Activated naive CD4-positive, alpha-beta T cell treated with anti-CD3 and anti-CD28 coated beads, Interleukin-2, amount 10 ng/mL, durations not matched to agents 7 days and 5 days (primary cell): ENCODE results near the gene LANCL3.

ENCODE experiments used
- CTCF ChIA-PET: fragments of 350-600 bp; sonication (Branson Sonifier 250); formaldehyde crosslinking; loops from one replicate; lab custom pipeline; 2021; ENCODE audit warnings: antibody characterized with exemption; lab: Charles Lee
- DNase-seq: peaks from one replicate; pipeline ENCODE4 v3.0.0-alpha.2; 2020
- H3K27ac Mint-ChIP-seq: one replicate; pipeline ENCODE4 v1.8.0; 2021; ENCODE audit warnings: mild to moderate bottlenecking, moderate library complexity, mixed read lengths
- H3K27me3 Mint-ChIP-seq: one replicate; pipeline ENCODE4 v1.8.0; 2021; ENCODE audit warnings: mild to moderate bottlenecking, mixed read lengths
- H3K36me3 Mint-ChIP-seq: one replicate; pipeline ENCODE4 v1.8.0; 2021; ENCODE audit warnings: mixed read lengths
- H3K4me1 Mint-ChIP-seq: one replicate; pipeline ENCODE4 v1.8.0; 2021; ENCODE audit warnings: mixed read lengths
- H3K4me3 Mint-ChIP-seq: one replicate; pipeline ENCODE4 v1.8.0; 2021; ENCODE audit warnings: mild to moderate bottlenecking, moderate library complexity, mixed read lengths
- H3K9me3 Mint-ChIP-seq: one replicate; pipeline ENCODE4 v1.8.0; 2021; ENCODE audit warnings: mixed read lengths

Gene LANCL3

DNA sequence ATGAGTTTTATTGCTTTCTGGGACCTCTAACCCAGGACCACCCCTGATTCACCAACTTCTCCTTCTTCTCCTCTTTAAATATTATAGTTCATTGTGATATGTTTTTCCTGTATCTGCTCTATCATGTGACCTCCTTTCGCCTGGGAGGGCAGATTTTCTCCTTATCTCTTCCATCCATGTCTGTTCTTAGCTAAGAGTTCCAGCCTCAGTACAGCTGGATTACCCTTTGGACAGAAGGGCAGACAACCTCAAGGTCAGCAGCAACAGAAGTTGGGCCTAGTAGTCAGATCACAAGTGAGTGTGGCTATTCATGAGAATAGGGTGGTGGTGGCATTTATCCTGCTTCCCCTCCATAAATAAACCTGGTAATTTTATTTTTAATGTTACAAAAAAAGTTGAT lies 108.4 kb downstream of the LANCL3 start:
- peaks cover 5% of the 10 kb centered on the region for H3K27me3 Mint-ChIP-seq
- CTCF ChIA-PET = no interaction called here
- no peak overlapping the region for H3K4me3 Mint-ChIP-seq
- H3K4me1 Mint-ChIP-seq = no peaks in the 10 kb centered on the region
- no peak overlapping the region for H3K27ac Mint-ChIP-seq
- no peaks in the 10 kb centered on the region for H3K9me3 Mint-ChIP-seq
- no peaks in the 10 kb centered on the region for H3K36me3 Mint-ChIP-seq
- DNase-seq = no peak

GRCh38 chrX:37684426-37684825 lies 113.0 kb downstream of the LANCL3 start:
- Mint-ChIP-seq H3K36me3 (no peaks in the 10 kb centered on the region), H3K4me3 (no peak overlapping the region), H3K27me3 (peaks cover 28% of the 10 kb centered on the region), H3K27ac (no peak overlapping the region), H3K4me1 (peaks cover 2% of the 10 kb centered on the region), H3K9me3 (no peaks in the 10 kb centered on the region)
- CTCF ChIA-PET = interaction anchor here (1.2 kb wide), 1 partner anchor 140 kb away, joined by 3 read pairs; no protein-coding TSS in a partner anchor
- DNase-seq = no peak

- H3K27ac Mint-ChIP-seq = no peak overlapping the region
- H3K9me3 Mint-ChIP-seq = no peaks in the 10 kb centered on the region
- CTCF ChIA-PET = no interaction called here
- DNase-seq = no peak
- H3K27me3 Mint-ChIP-seq = peaks cover 28% of the 10 kb centered on the region
- H3K4me3 Mint-ChIP-seq = no peak overlapping the region
- H3K36me3 Mint-ChIP-seq = no peaks in the 10 kb centered on the region
- H3K4me1 Mint-ChIP-seq = peaks cover 2% of the 10 kb centered on the region
These were observed 113.5 kb downstream of the LANCL3 start for GRCh38 chrX:37684973-37685372.

GRCh38 chrX:37685381-37686359 lies 114.2 kb downstream of the LANCL3 start, which contains the start of gene XK:
Gene XK, plus strand, starts transcription at chrX:37685791. Its CDS starts 171 bp downstream, at chrX:37685962.
- DNase-seq = peak; percentile 54
- no peaks in the 10 kb centered on the region for H3K9me3 Mint-ChIP-seq
- H3K4me3 Mint-ChIP-seq = peak within 1 kb of the TSS; percentile 63
- CTCF ChIA-PET = no interaction called here
- no peak within 1 kb of the TSS for H3K27ac Mint-ChIP-seq
- peaks cover 28% of the 10 kb centered on the region for H3K27me3 Mint-ChIP-seq
- H3K36me3 Mint-ChIP-seq = no peaks in the 10 kb centered on the region
- peaks cover 2% of the 10 kb centered on the region for H3K4me1 Mint-ChIP-seq

DNA sequence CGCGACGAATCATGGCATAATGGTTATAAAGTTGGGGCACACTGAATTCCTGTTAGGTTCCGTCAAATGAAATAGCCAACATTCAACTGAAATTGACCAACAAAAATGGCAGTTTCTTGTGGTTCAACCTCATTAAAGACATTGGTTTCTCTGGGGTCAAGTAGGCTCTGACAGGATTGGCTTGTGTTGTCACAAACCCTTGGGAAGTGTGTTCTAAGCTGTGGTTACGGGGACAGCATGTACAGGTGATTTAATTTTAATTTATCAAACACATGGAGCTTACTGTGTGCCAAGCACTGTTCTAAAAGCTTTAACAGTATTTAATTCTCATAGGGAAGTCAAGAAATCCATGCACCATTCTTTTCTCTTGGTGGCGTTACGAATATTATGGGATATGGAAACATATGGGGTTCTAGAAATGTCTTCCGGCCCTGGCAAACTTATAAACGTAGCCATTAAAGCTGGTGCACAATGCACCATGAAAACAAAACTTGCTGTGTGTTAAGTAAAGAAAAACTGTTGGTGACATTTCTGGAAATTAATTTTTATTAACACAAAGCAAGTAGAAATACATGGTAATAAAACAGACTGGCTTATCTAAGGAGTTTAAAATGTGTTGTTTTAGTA lies 115.0 kb downstream of the LANCL3 start:
- H3K36me3 Mint-ChIP-seq = no peaks in the 10 kb centered on the region
- peak overlapping the region; percentile 63 for H3K4me3 Mint-ChIP-seq
- H3K27ac Mint-ChIP-seq = no peak overlapping the region
- no peaks in the 10 kb centered on the region for H3K9me3 Mint-ChIP-seq
- peaks cover 2% of the 10 kb centered on the region for H3K4me1 Mint-ChIP-seq
- no peak for DNase-seq
- CTCF ChIA-PET = no interaction called here
- peaks cover 28% of the 10 kb centered on the region for H3K27me3 Mint-ChIP-seq

- no peak overlapping the region for H3K27ac Mint-ChIP-seq
- DNase-seq = no peak
- CTCF ChIA-PET = no interaction called here
- H3K4me1 Mint-ChIP-seq = peaks cover 2% of the 10 kb centered on the region
- H3K9me3 Mint-ChIP-seq = no peaks in the 10 kb centered on the region
- peaks cover 28% of the 10 kb centered on the region for H3K27me3 Mint-ChIP-seq
- H3K36me3 Mint-ChIP-seq = no peaks in the 10 kb centered on the region
- no peak overlapping the region for H3K4me3 Mint-ChIP-seq
These were observed 115.5 kb downstream of the LANCL3 start for GRCh38 chrX:37686996-37687395.

DNA sequence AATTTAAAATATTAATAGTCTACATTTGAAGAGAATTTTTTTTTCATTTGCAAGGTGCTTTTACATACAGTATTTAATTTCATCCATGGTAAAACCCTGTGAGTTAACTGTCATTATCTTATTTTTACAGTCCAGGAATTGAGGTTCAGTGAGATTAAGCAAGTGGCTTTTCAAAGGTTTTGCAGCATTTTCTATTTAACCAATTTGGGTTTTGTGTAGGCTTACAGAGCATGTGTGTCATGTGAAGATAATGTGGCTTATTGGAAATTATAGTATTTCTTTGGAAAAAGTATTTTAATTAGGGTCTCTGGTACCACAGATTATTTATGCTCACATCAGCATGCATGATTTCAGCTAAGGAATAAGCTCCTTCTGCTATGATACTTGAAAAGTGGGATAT lies 118.7 kb downstream of the LANCL3 start:
- CTCF ChIA-PET = no interaction called here
- H3K9me3 Mint-ChIP-seq = no peaks in the 10 kb centered on the region
- H3K36me3 Mint-ChIP-seq = no peaks in the 10 kb centered on the region
- H3K27ac Mint-ChIP-seq = no peak overlapping the region
- peaks cover 21% of the 10 kb centered on the region for H3K27me3 Mint-ChIP-seq
- peaks cover 2% of the 10 kb centered on the region for H3K4me1 Mint-ChIP-seq
- no peak for DNase-seq
- H3K4me3 Mint-ChIP-seq = no peak overlapping the region

GRCh38 chrX:37692918-37693317 lies 121.5 kb downstream of the LANCL3 start:
- H3K4me1 Mint-ChIP-seq = no peaks in the 10 kb centered on the region
- peaks cover 2% of the 10 kb centered on the region for H3K27me3 Mint-ChIP-seq
- H3K27ac Mint-ChIP-seq = no peak overlapping the region
- no peaks in the 10 kb centered on the region for H3K36me3 Mint-ChIP-seq
- H3K9me3 Mint-ChIP-seq = no peaks in the 10 kb centered on the region
- H3K4me3 Mint-ChIP-seq = no peak overlapping the region
- no peak for DNase-seq
- CTCF ChIA-PET = no interaction called here

DNA sequence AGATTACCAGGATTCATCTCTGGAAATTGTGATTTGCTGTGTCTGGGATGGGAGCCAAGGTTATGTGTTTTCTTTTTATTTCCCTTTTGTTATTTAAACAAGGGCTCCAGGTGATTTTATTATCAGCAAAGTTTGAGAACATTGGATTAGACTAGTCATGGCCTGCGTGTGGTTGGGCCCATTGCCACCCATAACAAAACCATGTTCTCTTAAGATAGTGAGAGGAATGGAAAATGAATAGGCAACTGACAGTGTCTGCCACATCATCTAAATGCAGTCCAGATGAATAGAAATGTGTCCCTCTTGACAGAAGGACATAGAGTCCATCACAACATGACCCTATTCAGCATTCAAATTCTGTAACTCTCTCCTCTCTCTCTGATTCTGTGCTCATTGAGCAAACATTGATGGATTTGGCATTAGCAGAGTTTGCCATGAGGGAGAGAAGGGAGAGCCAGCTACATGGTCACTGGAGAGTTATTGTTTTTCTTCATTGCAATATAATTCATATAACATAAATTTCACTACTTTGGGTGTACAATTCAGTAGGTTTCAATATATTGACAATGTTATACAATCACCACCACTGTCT lies 125.8 kb downstream of the LANCL3 start:
- no peaks in the 10 kb centered on the region for H3K4me1 Mint-ChIP-seq
- H3K9me3 Mint-ChIP-seq = no peaks in the 10 kb centered on the region
- no peak overlapping the region for H3K27ac Mint-ChIP-seq
- no peak for DNase-seq
- H3K27me3 Mint-ChIP-seq = no peaks in the 10 kb centered on the region
- CTCF ChIA-PET = no interaction called here
- H3K36me3 Mint-ChIP-seq = no peaks in the 10 kb centered on the region
- no peak overlapping the region for H3K4me3 Mint-ChIP-seq

DNA sequence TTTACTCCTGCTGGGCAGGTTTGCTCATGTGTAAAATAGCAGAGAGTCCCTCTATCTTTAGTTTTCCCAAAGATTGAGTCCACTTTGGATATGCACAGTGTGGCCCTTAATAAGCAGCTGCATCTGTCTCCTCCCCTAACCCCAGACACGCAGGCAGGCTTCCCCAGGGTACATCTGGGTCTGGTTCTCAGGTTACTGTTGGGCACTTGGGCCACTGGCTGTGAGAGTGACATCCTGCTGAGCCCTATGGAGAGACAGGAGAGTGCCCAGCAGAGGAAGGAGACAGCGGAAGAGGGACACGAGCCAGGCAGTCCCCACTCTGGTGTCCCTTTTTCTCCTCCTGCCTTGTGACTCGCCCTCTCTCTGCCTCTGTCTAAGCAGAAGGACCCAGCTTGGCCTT lies 130.1 kb downstream of the LANCL3 start:
- Mint-ChIP-seq H3K27ac (no peak overlapping the region), H3K27me3 (no peaks in the 10 kb centered on the region), H3K9me3 (no peaks in the 10 kb centered on the region), H3K36me3 (no peaks in the 10 kb centered on the region), H3K4me1 (no peaks in the 10 kb centered on the region), H3K4me3 (no peak overlapping the region)
- no peak for DNase-seq
- CTCF ChIA-PET = no interaction called here

- Mint-ChIP-seq H3K4me3 (no peak overlapping the region), H3K36me3 (no peaks in the 10 kb centered on the region), H3K4me1 (no peaks in the 10 kb centered on the region), H3K9me3 (no peaks in the 10 kb centered on the region), H3K27ac (no peak overlapping the region), H3K27me3 (peaks cover 4% of the 10 kb centered on the region)
- DNase-seq = no peak
- CTCF ChIA-PET = no interaction called here
These were observed 140.5 kb downstream of the LANCL3 start for GRCh38 chrX:37711991-37712390.

GRCh38 chrX:37712458-37712857 lies 141.0 kb downstream of the LANCL3 start:
- CTCF ChIA-PET = no interaction called here
- no peak for DNase-seq
- H3K36me3 Mint-ChIP-seq = no peaks in the 10 kb centered on the region
- H3K27ac Mint-ChIP-seq = no peak overlapping the region
- H3K4me1 Mint-ChIP-seq = no peaks in the 10 kb centered on the region
- no peak overlapping the region for H3K4me3 Mint-ChIP-seq
- H3K9me3 Mint-ChIP-seq = no peaks in the 10 kb centered on the region
- peaks cover 4% of the 10 kb centered on the region for H3K27me3 Mint-ChIP-seq

- Mint-ChIP-seq H3K36me3 (no peaks in the 10 kb centered on the region), H3K9me3 (no peaks in the 10 kb centered on the region), H3K27me3 (peaks cover 4% of the 10 kb centered on the region), H3K4me1 (no peaks in the 10 kb centered on the region), H3K4me3 (no peak overlapping the region), H3K27ac (no peak overlapping the region)
- no peak for DNase-seq
- CTCF ChIA-PET = no interaction called here
These were observed 143.0 kb downstream of the LANCL3 start for GRCh38 chrX:37714479-37714878.

GRCh38 chrX:37716602-37717001 lies 145.1 kb downstream of the LANCL3 start:
- H3K27ac Mint-ChIP-seq = no peak overlapping the region
- CTCF ChIA-PET = no interaction called here
- peaks cover 4% of the 10 kb centered on the region for H3K27me3 Mint-ChIP-seq
- DNase-seq = no peak
- H3K4me3 Mint-ChIP-seq = no peak overlapping the region
- no peaks in the 10 kb centered on the region for H3K4me1 Mint-ChIP-seq
- no peaks in the 10 kb centered on the region for H3K36me3 Mint-ChIP-seq
- H3K9me3 Mint-ChIP-seq = no peaks in the 10 kb centered on the region
